DOHH2 (cell line): Measurements from ENCODE around the gene SEMA4G.

Experiments used
- H3F3A ChIP-seq: fragments of 200-600 bp; sonication (generic), shearing (Covaris generic); 2 replicates; pipeline ENCODE4 v1.6.0; 2016; ENCODE audit warnings: antibody characterized with exemption, mild to moderate bottlenecking; ENCODE audit not compliant: control insufficient read depth, insufficient read depth
- H3K27ac ChIP-seq: fragments of 200-600 bp; sonication (generic); 2 replicates; pipeline ENCODE4 v1.5.1; 2014; ENCODE audit warnings: low read depth, mild to moderate bottlenecking, low read length, moderate library complexity
- H3K27me3 ChIP-seq: fragments of 200-600 bp; sonication (generic); 2 replicates; pipeline ENCODE4 v1.6.1; 2014; ENCODE audit warnings: mild to moderate bottlenecking, low read length, mixed read lengths; ENCODE audit not compliant: control insufficient read depth
- H3K36me3 ChIP-seq: fragments of 200-600 bp; sonication (generic); 2 replicates; pipeline ENCODE4 v1.6.1; 2014; ENCODE audit warnings: mild to moderate bottlenecking, low read length, moderate library complexity, mixed read lengths; ENCODE audit not compliant: control insufficient read depth
- H3K4me1 ChIP-seq: fragments of 200-600 bp; sonication (generic); 2 replicates; pipeline ENCODE4 v1.6.1; 2014; ENCODE audit warnings: mild to moderate bottlenecking, low read length, mixed read lengths; ENCODE audit not compliant: control insufficient read depth
- H3K4me2 ChIP-seq: fragments of 200-600 bp; sonication (generic); 2 replicates; pipeline ENCODE4 v1.6.0; 2014; ENCODE audit warnings: mild to moderate bottlenecking, low read length, moderate library complexity
- H3K4me3 ChIP-seq: fragments of 200-600 bp; sonication (generic); 2 replicates; pipeline ENCODE4 v1.5.1; 2014; ENCODE audit warnings: mild to moderate bottlenecking, low read length, mixed read lengths
- H3K79me2 ChIP-seq: fragments of 200-600 bp; sonication (generic); 2 replicates; pipeline ENCODE4 v1.6.1; 2014; ENCODE audit warnings: mild to moderate bottlenecking, low read length, mixed read lengths; ENCODE audit not compliant: control insufficient read depth
- H3K9me2 ChIP-seq: fragments of 200-600 bp; sonication (generic); replicated peaks from 2 replicates; pipeline ENCODE4 v1.6.1; 2014; ENCODE audit warnings: mild to moderate bottlenecking, low read length, mixed read lengths; ENCODE audit not compliant: control insufficient read depth
- H3K9me3 ChIP-seq: fragments of 200-600 bp; sonication (generic); 2 replicates; pipeline ENCODE4 v1.6.1; 2014; ENCODE audit warnings: antibody characterized with exemption, low read length, mixed read lengths; ENCODE audit not compliant: control insufficient read depth, insufficient read depth
- H4K20me1 ChIP-seq: fragments of 200-600 bp; sonication (generic); 2 replicates; pipeline ENCODE4 v1.6.0; 2014; ENCODE audit warnings: low read depth, mild to moderate bottlenecking, antibody characterized with exemption, low read length, moderate library complexity; ENCODE audit not compliant: control insufficient read depth, insufficient read depth
- CTCF ChIP-seq: fragments of 200-600 bp; sonication (generic); IDR thresholded peaks from one replicate; pipeline ENCODE4 v1.5.1; 2014; ENCODE audit warnings: antibody characterized with exemption, mild to moderate bottlenecking, low read depth, low read length; ENCODE audit not compliant: poor library complexity, severe bottlenecking
- EZH2phosphoT487 ChIP-seq: fragments of 200-600 bp; sonication (generic); IDR thresholded peaks from 2 replicates; pipeline ENCODE4 v1.6.1; 2017; ENCODE audit warnings: borderline replicate concordance, mild to moderate bottlenecking, antibody characterized with exemption, low read length, moderate library complexity, mixed read lengths

Gene SEMA4G

GRCh38 chr10:101003639-101004206 lies 34.4 kb downstream of the SEMA4G start:
- no peaks in the 10 kb centered on the region for H3K9me2 ChIP-seq
- H3K36me3 ChIP-seq, result no peaks in the 10 kb centered on the region; the same call in 1 of the 2 replicates
- H3K4me1 ChIP-seq, result peaks cover 6% of the 10 kb centered on the region
- no peak overlapping the region for H3K4me2 ChIP-seq
- no peak overlapping the region for H3K4me3 ChIP-seq
- no peaks in the 10 kb centered on the region for H3K27me3 ChIP-seq
- H3F3A ChIP-seq, result peaks cover 3% of the 10 kb centered on the region
- H4K20me1 ChIP-seq, result no peaks in the 10 kb centered on the region
- H3K9me3 ChIP-seq, result no peaks in the 10 kb centered on the region
- H3K79me2 ChIP-seq, result peaks cover 8% of the 10 kb centered on the region
- H3K27ac ChIP-seq, result no peak overlapping the region
- TF ChIP-seq CTCF (no peak), EZH2phosphoT487 (no peak)

GRCh38 chr10:101005361-101005760 lies 36.1 kb downstream of the SEMA4G start:
- H3K4me3 ChIP-seq, result no peak overlapping the region
- H3K36me3 ChIP-seq, result no peaks in the 10 kb centered on the region; the same call in 1 of the 2 replicates
- H3K79me2 ChIP-seq, result peaks cover under 1% of the 10 kb centered on the region; the same call in 1 of the 2 replicates
- H3F3A ChIP-seq, result 0 out of 2 replicates have a peak, but pooled peaks cover 2% of the 10 kb centered on the region
- no peak overlapping the region for H3K4me2 ChIP-seq
- H3K27ac ChIP-seq, result no peak overlapping the region
- H4K20me1 ChIP-seq, result no peaks in the 10 kb centered on the region
- H3K9me2 ChIP-seq, result no peaks in the 10 kb centered on the region
- no peaks in the 10 kb centered on the region for H3K27me3 ChIP-seq
- peaks cover under 1% of the 10 kb centered on the region; the same call in 1 of the 2 replicates for H3K4me1 ChIP-seq
- TF ChIP-seq EZH2phosphoT487 (no peak), CTCF (no peak)
- H3K9me3 ChIP-seq, result no peaks in the 10 kb centered on the region

DNA sequence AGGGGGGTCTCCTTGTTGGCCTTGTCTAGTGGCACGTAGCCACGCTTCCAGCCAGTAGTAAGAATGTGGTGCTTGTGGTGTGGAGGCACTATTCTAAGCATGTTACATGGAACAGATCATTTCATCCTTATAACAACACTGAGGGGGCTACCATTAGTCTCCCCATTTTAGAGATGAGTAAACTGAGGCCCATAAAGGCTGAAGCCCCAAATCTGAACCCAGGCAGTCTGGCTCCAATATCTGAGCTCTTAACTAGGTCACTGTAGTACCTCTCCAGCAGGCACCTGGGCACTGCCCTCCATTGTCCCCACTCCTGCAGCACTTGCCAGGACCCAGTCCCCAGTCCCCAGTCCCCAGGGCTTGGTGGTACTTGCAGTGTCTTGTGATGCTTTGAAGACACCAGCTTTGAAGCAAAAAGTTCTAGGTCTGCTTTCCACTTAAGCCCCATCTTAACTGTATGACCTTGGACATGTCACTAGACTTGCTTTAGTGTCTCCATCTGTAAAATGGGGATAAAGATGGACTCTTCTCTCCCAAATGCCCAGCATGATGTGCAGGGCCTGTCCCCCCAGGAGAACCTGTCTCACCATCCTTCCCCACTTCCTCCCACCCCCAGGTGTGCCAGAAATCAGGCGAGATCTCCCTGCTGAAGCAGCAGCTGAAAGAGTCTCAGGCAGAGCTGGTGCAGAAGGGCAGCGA lies 36.7 kb downstream of the SEMA4G start:
- Histone ChIP-seq H3K36me3 (no peaks in the 10 kb centered on the region; the same call in 1 of the 2 replicates), H3K4me1 (no peaks in the 10 kb centered on the region; the same call in 1 of the 2 replicates), H4K20me1 (no peaks in the 10 kb centered on the region), H3K9me3 (no peaks in the 10 kb centered on the region), H3K79me2 (no peaks in the 10 kb centered on the region), H3K4me3 (no peak overlapping the region), H3K9me2 (no peaks in the 10 kb centered on the region), H3K27me3 (no peaks in the 10 kb centered on the region), H3K4me2 (no peak overlapping the region), H3K27ac (no peak overlapping the region), H3F3A (0 out of 2 replicates have a peak, but pooled peaks cover 2% of the 10 kb centered on the region)
- no peak for TF ChIP-seq EZH2phosphoT487
- no peak for TF ChIP-seq CTCF
